HEK293T (cell line): Measurements from ENCODE around the gene TIFAB.

Experiments
- CTCF ChIA-PET: fragments of 350-600 bp; formaldehyde crosslinking; extraction: SDS; loops from one replicate; lab custom pipeline; 2021; ENCODE audit warnings: antibody characterized with exemption, inconsistent platforms; lab: Yijun Ruan, JAX
- POLR2A ChIA-PET: fragments of 350-600 bp; formaldehyde crosslinking; extraction: SDS; loops from one replicate; lab custom pipeline; 2020; ENCODE audit warnings: antibody characterized with exemption, inconsistent platforms; lab: Yijun Ruan, JAX
- DNase-seq: peaks from one replicate; pipeline ENCODE4 v3.0.0; 2012; ENCODE audit warnings: mixed read lengths; ENCODE audit errors: extremely low spot score
- ARNT ChIP-seq: fragments of 450-650 bp; IDR thresholded peaks from 2 replicates; pipeline ENCODE4 v1.6.1; 2017; ENCODE audit warnings: mild to moderate bottlenecking
- BHLHE40 ChIP-seq: fragments of 450-650 bp; IDR thresholded peaks from 2 replicates; pipeline ENCODE4 v1.6.1; 2016; ENCODE audit warnings: mild to moderate bottlenecking, moderate library complexity, borderline replicate concordance
- CTBP1 ChIP-seq: fragments of 450-650 bp; IDR thresholded peaks from 2 replicates; pipeline ENCODE4 v1.6.1; 2016; ENCODE audit warnings: borderline replicate concordance
- ELF4 ChIP-seq: fragments of 450-650 bp; IDR thresholded peaks from 2 replicates; pipeline ENCODE4 v1.6.1; 2017; ENCODE audit warnings: antibody characterized with exemption
- FOXA1 ChIP-seq: fragments of 450-650 bp; IDR thresholded peaks from 2 replicates; pipeline ENCODE4 v1.6.1; 2016; ENCODE audit warnings: mild to moderate bottlenecking
- FOXK2 ChIP-seq: fragments of 450-650 bp; IDR thresholded peaks from 2 replicates; pipeline ENCODE4 v1.6.1; 2016; ENCODE audit warnings: mild to moderate bottlenecking
- FOXM1 ChIP-seq: fragments of 450-650 bp; IDR thresholded peaks from 2 replicates; pipeline ENCODE4 v1.6.1; 2017; ENCODE audit warnings: mild to moderate bottlenecking, borderline replicate concordance
- HDGF ChIP-seq: fragments of 450-650 bp; IDR thresholded peaks from 2 replicates; pipeline ENCODE4 v1.6.1; 2017; ENCODE audit warnings: antibody characterized with exemption, borderline replicate concordance
- L3MBTL2 ChIP-seq: fragments of 450-650 bp; conservative IDR thresholded peaks from 2 replicates; pipeline ENCODE4 v1.6.1; 2016; ENCODE audit warnings: mild to moderate bottlenecking
- LEF1 ChIP-seq: fragments of 450-650 bp; IDR thresholded peaks from 2 replicates; pipeline ENCODE4 v1.6.1; 2017; ENCODE audit warnings: mild to moderate bottlenecking, borderline replicate concordance
- NFRKB ChIP-seq: fragments of 450-650 bp; IDR thresholded peaks from 2 replicates; pipeline ENCODE4 v1.6.1; 2016; ENCODE audit warnings: mild to moderate bottlenecking, moderate library complexity
- PKNOX1 ChIP-seq: fragments of 450-650 bp; IDR thresholded peaks from 2 replicates; pipeline ENCODE4 v1.6.1; 2016
- SP1 ChIP-seq: fragments of 450-650 bp; IDR thresholded peaks from 2 replicates; pipeline ENCODE4 v1.6.1; 2017
- SUZ12 ChIP-seq: fragments of 450-650 bp; IDR thresholded peaks from 2 replicates; pipeline ENCODE4 v1.6.1; 2016; ENCODE audit warnings: mild to moderate bottlenecking
- TARDBP ChIP-seq: fragments of 450-650 bp; IDR thresholded peaks from 2 replicates; pipeline ENCODE4 v1.6.1; 2016
- ZNF384 ChIP-seq: fragments of 450-650 bp; IDR thresholded peaks from 2 replicates; pipeline ENCODE4 v1.6.1; 2016

TIFAB gene

GRCh38 chr5:135454946-135455345 lies 2.8 kb upstream of the TIFAB start:
- DNase-seq = no peak
- POLR2A ChIA-PET = no interaction called here
- TF ChIP-seq SP1 (no peak), ZNF384 (no peak), TARDBP (no peak), L3MBTL2 (no peak), PKNOX1 (no peak), SUZ12 (no peak), ELF4 (no peak), FOXA1 (no peak), FOXM1 (no peak), HDGF (no peak), LEF1 (no peak), CTBP1 (no peak), BHLHE40 (no peak), FOXK2 (no peak), ARNT (no peak), NFRKB (no peak)
- CTCF ChIA-PET = interaction anchor here (0.8 to 2.0 kb wide), 3 partner anchors 11 to 99 kb away, joined by 5 to 9 read pairs (median 8); no protein-coding TSS in a partner anchor

GRCh38 chr5:135453613-135454012 lies 1.5 kb upstream of the TIFAB start:
- ChIA-PET POLR2A (no interaction called here), CTCF (no interaction called here)
- TF ChIP-seq SUZ12 = no peak
- no peak for TF ChIP-seq ELF4
- TF ChIP-seq L3MBTL2 = no peak
- no peak for TF ChIP-seq PKNOX1
- no peak for TF ChIP-seq TARDBP
- DNase-seq = no peak

GRCh38 chr5:135451581-135452320 lies 400 bp downstream of the TIFAB start:
- no peak for TF ChIP-seq BHLHE40
- TF ChIP-seq HDGF = no peak
- no peak for TF ChIP-seq LEF1
- no peak for TF ChIP-seq ZNF384
- TF ChIP-seq ELF4 = no peak
- no peak for TF ChIP-seq L3MBTL2
- no peak for TF ChIP-seq NFRKB
- no peak for TF ChIP-seq ARNT
- no peak for TF ChIP-seq SUZ12
- TF ChIP-seq FOXM1 = no peak
- TF ChIP-seq TARDBP = no peak
- no peak for TF ChIP-seq PKNOX1
- POLR2A ChIA-PET = no interaction called here
- CTCF ChIA-PET = interaction anchor here (1.0 kb wide), 2 partner anchors 14 to 100 kb away, joined by 3 read pairs; no protein-coding TSS in a partner anchor
- no peak for DNase-seq

- TF ChIP-seq L3MBTL2 = no peak
- no peak for TF ChIP-seq ZNF384
- TF ChIP-seq BHLHE40 = no peak
- no peak for TF ChIP-seq PKNOX1
- no peak for TF ChIP-seq TARDBP
- no peak for TF ChIP-seq ELF4
- no peak for TF ChIP-seq FOXK2
- TF ChIP-seq LEF1 = no peak
- no peak for TF ChIP-seq CTBP1
- no peak for TF ChIP-seq FOXM1
- TF ChIP-seq HDGF = no peak
- TF ChIP-seq SUZ12 = no peak
- TF ChIP-seq ARNT = no peak
- no peak for TF ChIP-seq SP1
- TF ChIP-seq FOXA1 = no peak
- TF ChIP-seq NFRKB = no peak
- DNase-seq = no peak
- POLR2A ChIA-PET = no interaction called here
- CTCF ChIA-PET = interaction anchor here (0.7 kb wide), 1 partner anchor 25 kb away, joined by 3 read pairs; no protein-coding TSS in a partner anchor
Observed at GRCh38 chr5:135450952-135451351, 1.2 kb downstream of the TIFAB start.

GRCh38 chr5:135450336-135450735 lies 1.8 kb downstream of the TIFAB start:
- no peak for TF ChIP-seq SP1
- DNase-seq = no peak
- POLR2A ChIA-PET = no interaction called here
- CTCF ChIA-PET = interaction anchor here (0.7 kb wide), 1 partner anchor 25 kb away, joined by 3 read pairs; no protein-coding TSS in a partner anchor
